ENCODE data around the gene POU6F1. TPM values are rescaled to one million over a fixed set of nuclear protein-coding genes. Genes with fewer than 3 reads are reported as not detected.
A peak's percentile ranks its signal among the peaks of the same experiment; 100 is the strongest.
"Not testable (repeated sequence)": the region's sequence is repeated elsewhere in the genome, so short reads cannot be mapped to it uniquely, and the experiment has no call there.

Gene POU6F1
- total and polyA plus RNA-seq, 2 experiments from 2014 or later = 3.4 to 3.8 TPM

DNA sequence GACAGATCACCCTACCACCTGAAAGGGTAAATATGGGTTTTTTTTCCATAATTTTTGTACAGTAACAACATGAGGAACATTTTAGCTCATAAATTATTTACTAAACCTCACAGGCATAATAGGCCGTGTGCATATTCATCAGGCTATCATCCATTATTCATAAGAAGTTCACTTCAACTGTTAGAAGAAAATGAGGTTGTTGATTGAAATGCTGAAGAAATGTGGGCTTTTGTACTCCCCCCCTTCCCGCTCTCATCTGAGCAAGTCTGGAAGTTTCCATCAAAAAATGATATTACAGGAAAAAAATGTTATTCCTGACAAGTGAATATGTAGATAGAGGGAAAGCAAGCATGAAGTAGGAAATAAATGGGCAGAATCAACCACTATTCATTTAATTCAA, 7.9 kb upstream of the POU6F1 start:
- H3K36me3 ChIP-seq = no peaks in the 10 kb centered on the region
- TF ChIP-seq, protein P1, sequence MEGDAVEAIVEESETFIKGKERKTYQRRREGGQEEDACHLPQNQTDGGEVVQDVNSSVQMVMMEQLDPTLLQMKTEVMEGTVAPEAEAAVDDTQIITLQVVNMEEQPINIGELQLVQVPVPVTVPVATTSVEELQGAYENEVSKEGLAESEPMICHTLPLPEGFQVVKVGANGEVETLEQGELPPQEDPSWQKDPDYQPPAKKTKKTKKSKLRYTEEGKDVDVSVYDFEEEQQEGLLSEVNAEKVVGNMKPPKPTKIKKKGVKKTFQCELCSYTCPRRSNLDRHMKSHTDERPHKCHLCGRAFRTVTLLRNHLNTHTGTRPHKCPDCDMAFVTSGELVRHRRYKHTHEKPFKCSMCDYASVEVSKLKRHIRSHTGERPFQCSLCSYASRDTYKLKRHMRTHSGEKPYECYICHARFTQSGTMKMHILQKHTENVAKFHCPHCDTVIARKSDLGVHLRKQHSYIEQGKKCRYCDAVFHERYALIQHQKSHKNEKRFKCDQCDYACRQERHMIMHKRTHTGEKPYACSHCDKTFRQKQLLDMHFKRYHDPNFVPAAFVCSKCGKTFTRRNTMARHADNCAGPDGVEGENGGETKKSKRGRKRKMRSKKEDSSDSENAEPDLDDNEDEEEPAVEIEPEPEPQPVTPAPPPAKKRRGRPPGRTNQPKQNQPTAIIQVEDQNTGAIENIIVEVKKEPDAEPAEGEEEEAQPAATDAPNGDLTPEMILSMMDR (IDR thresholded peaks at IDR 0.05; ENCODE audit: low read depth, low read length) = no peak
- no peaks in the 10 kb centered on the region for H3K4me1 ChIP-seq (ENCODE audit: low read depth)
- no peak overlapping the region for H3K27ac ChIP-seq
- no peaks in the 10 kb centered on the region for H3K27me3 ChIP-seq
- no peak for DNase-seq (ENCODE audit: low read depth in 1 of 2, low spot score in 1 of 2)
- no peak overlapping the region for H3K4me3 ChIP-seq
- H3K9me3 ChIP-seq (ENCODE audit: low read depth) = no peaks in the 10 kb centered on the region

DNA sequence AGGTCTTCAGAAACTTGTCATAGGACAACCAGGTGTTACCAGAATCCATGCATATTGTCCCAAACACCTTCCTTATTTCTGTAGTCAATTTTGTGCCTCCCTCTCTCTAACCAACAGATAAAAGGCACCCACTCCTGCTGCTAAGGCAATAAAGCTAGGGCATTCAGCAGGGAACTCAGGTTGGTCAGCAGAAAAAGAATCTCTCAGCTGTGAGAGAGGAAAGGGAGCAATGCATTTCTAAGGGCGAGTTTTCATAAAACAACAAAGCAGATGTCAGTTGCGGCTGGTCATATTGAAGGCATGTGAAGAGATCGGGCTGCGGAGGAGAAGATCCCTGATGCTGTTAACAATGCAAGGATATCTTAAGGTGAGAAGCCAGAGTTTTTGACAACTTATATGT, 7.4 kb upstream of the POU6F1 start:
- Histone ChIP-seq H3K9me3 (ENCODE audit: low read depth) (no peaks in the 10 kb centered on the region), H3K27me3 (no peaks in the 10 kb centered on the region), H3K4me3 (no peak overlapping the region), H3K27ac (peak overlapping the region; percentile 56), H3K4me1 (ENCODE audit: low read depth) (no peaks in the 10 kb centered on the region), H3K36me3 (no peaks in the 10 kb centered on the region)
- DNase-seq (ENCODE audit: low read depth in 1 of 2, low spot score in 1 of 2) = no peak
- TF ChIP-seq, protein P1 (IDR thresholded peaks at IDR 0.05; ENCODE audit: low read depth, low read length) = no peak

DNA sequence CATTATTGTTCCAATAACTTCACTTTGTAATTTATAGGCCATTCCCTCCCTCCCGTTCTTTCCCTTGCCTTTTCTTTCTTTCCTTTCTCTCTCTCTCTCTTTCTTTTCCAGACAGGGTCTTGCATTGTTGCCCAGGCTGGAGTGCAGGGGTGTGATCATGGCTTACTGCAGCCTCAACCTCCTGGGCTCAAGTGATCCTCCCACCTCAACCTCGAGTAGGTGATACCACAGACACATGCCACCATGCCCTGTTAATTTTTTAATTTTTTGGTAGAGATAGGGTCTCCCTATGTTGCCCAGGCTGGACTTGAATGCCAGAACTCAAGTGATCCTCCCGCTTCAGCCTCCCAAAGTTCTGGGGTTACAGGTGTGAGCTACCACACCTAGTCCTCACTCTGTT, 6.8 kb upstream of the POU6F1 start:
- no peak overlapping the region for H3K27ac ChIP-seq
- H3K36me3 ChIP-seq = no peaks in the 10 kb centered on the region
- H3K27me3 ChIP-seq = no peaks in the 10 kb centered on the region
- DNase-seq (ENCODE audit: low read depth in 1 of 2, low spot score in 1 of 2) = no peak
- TF ChIP-seq, protein P1 (IDR thresholded peaks at IDR 0.05; ENCODE audit: low read depth, low read length) = no peak
- no peaks in the 10 kb centered on the region for H3K4me1 ChIP-seq (ENCODE audit: low read depth)
- H3K4me3 ChIP-seq = no peak overlapping the region
- H3K9me3 ChIP-seq (ENCODE audit: low read depth) = no peaks in the 10 kb centered on the region

DNA sequence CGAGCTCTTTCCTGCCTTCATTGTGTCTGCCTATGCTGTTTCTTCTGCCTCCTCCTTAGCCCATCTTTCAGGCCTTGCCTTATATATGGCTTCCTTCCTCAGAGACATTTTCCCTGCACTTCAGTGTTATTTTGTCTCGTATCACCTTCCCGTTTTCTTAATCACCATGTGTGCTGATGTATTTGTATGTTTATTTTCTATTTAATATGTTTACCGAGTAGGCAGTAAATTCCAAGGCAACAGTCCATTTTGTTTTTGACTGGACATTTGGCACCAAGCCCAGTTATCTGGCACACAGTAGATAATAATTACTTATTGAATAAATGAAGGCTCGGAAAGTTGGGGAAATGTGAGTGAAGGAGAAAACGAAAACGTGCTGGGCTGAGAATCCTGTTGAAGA, 4.6 kb upstream of the POU6F1 start:
- no peaks in the 10 kb centered on the region for H3K27me3 ChIP-seq
- no peaks in the 10 kb centered on the region for H3K9me3 ChIP-seq (ENCODE audit: low read depth)
- H3K4me3 ChIP-seq = no peak overlapping the region
- H3K36me3 ChIP-seq = no peaks in the 10 kb centered on the region
- H3K27ac ChIP-seq = no peak overlapping the region
- DNase-seq (ENCODE audit: low read depth in 1 of 2, low spot score in 1 of 2) = peak in 1 of 2 donors; percentile 23
- peaks cover 14% of the 10 kb centered on the region for H3K4me1 ChIP-seq (ENCODE audit: low read depth)
- TF ChIP-seq, protein P1 (IDR thresholded peaks at IDR 0.05; ENCODE audit: low read depth, low read length) = no peak

DNA sequence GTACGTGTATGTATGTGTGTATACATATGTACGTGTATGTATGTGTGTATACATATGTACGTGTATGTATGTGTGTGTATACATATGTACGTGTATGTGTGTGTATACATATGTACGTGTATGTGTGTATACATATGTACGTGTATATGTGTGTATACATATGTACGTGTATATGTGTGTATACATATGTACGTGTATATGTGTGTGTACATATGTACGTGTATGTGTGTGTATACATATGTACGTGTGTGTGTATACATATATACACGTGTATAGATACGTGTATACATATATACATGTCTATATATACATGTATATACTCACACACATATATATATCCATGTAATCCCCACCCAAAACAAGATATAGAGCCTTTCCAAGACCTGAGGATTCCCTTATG, 2.0 kb upstream of the POU6F1 start:
- not testable (repeated sequence) for H3K27ac ChIP-seq; H3K9me3 ChIP-seq (ENCODE audit: low read depth); H3K27me3 ChIP-seq; H3K36me3 ChIP-seq; DNase-seq (ENCODE audit: low read depth in 1 of 2, low spot score in 1 of 2); H3K4me3 ChIP-seq
- H3K4me1 ChIP-seq (ENCODE audit: low read depth) = peaks cover 14% of the 10 kb centered on the region

DNA sequence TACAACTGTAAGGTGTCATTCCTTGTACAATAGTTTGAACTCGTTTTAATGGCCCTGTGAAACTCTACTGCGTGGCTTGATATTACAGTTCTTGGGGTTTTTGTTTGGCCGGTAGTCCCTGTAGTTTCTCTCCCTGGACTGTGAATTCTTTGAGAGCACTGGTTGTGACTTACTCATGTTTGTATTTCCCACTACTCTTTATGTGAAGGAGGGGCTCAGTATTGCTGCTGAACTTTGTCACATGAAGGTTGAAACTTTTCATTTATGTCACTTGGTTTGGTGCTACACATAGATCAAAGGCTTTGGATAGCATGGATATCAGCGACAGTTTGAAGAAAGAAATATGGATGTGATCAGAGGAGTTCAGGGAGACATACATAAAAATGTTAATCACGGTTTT, 1.5 kb upstream of the POU6F1 start:
- Histone ChIP-seq H3K4me1 (ENCODE audit: low read depth) (peaks cover 14% of the 10 kb centered on the region), H3K27ac (no peak overlapping the region), H3K9me3 (ENCODE audit: low read depth) (no peaks in the 10 kb centered on the region), H3K27me3 (no peaks in the 10 kb centered on the region), H3K4me3 (no peak overlapping the region), H3K36me3 (no peaks in the 10 kb centered on the region)
- no peak for DNase-seq (ENCODE audit: low read depth in 1 of 2, low spot score in 1 of 2)
- TF ChIP-seq, protein P1 (IDR thresholded peaks at IDR 0.05; ENCODE audit: low read depth, low read length) = no peak

Data from cardiac muscle cell (in vitro differentiated cells and primary cell).